ENCODE measurements around the gene FZD2.

Gene FZD2

DNA sequence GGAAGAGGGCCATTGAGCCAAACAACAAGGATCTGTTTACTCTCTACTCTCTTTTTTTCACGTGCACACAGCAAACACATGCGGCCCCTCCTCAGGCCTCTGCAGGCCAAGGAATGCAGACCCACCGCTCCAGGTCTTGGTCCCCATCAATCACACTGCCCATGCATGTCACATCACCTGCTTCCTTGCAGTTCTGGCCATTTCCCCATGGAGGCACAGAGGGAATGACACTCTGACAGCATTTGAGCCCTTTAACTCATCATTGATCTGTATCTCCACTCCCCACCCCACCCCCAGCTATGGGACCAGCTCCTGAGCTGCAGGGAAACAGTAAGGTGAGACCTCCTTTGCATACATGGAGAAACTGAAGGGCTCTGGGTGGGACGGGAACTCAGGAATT, 53.0 kb downstream of the FZD2 start:
- FAIRE-seq: no peak
